Ishikawa (cell line): ENCODE results near the gene TOP1.

ENCODE experiments used
- MAX ChIP-seq: IDR thresholded peaks from 2 replicates; pipeline ENCODE4 v1.6.1; 2012
- REST ChIP-seq: IDR thresholded peaks from 2 replicates; pipeline ENCODE4 v1.6.1; 2012; ENCODE audit warnings: low read depth, mild to moderate bottlenecking

- no peak for TF ChIP-seq REST
- no peak for TF ChIP-seq MAX
Measured at GRCh38 chr20:41170386-41171105, 141.9 kb downstream of the TOP1 start.
